ENCODE data around the gene AP1M1.
"Not testable (repeated sequence)": the region's sequence is repeated elsewhere in the genome, so short reads cannot be mapped to it uniquely, and the experiment has no call there.

AP1M1 gene

GRCh38 chr19:16260160-16260811, 62.6 kb downstream of the AP1M1 start:
- DNase-seq, result no peak

- DNase-seq, result no peak
Measured at GRCh38 chr19:16260812-16261161, 63.1 kb downstream of the AP1M1 start.

- no peak for DNase-seq
Measured at GRCh38 chr19:16261584-16262368, 64.1 kb downstream of the AP1M1 start.

- no peak for DNase-seq
Measured at GRCh38 chr19:16262618-16263017, 64.9 kb downstream of the AP1M1 start.

- no peak for DNase-seq
Measured at GRCh38 chr19:16263141-16263761, 65.5 kb downstream of the AP1M1 start.

- DNase-seq, result no peak
Measured at GRCh38 chr19:16265205-16265604, 67.5 kb downstream of the AP1M1 start.

GRCh38 chr19:16265890-16266585, 68.3 kb downstream of the AP1M1 start:
- no peak for DNase-seq

GRCh38 chr19:16266586-16266942, 68.9 kb downstream of the AP1M1 start:
- no peak for DNase-seq

- DNase-seq, result no peak
Measured at GRCh38 chr19:16268676-16269319, 71.1 kb downstream of the AP1M1 start.

- peak in 36 of 56 donors; percentile 2 to 62 (median 26) for DNase-seq
Measured at GRCh38 chr19:16272945-16273344, 75.2 kb downstream of the AP1M1 start.

GRCh38 chr19:16274447-16274846, 76.7 kb downstream of the AP1M1 start:
- no peak for DNase-seq

GRCh38 chr19:16280306-16280705, 82.6 kb downstream of the AP1M1 start:
- no peak for DNase-seq

- DNase-seq, result no peak
Measured at GRCh38 chr19:16281743-16282142, 84.0 kb downstream of the AP1M1 start.

- peak in 52 of 56 donors; percentile 8 to 80 (median 58) for DNase-seq
Measured at GRCh38 chr19:16283210-16284061, 85.7 kb downstream of the AP1M1 start.

- no peak for DNase-seq
Measured at GRCh38 chr19:16284505-16284904, 86.8 kb downstream of the AP1M1 start.

GRCh38 chr19:16285079-16285478, 87.4 kb downstream of the AP1M1 start:
- not testable (repeated sequence) for DNase-seq

- DNase-seq, result peak in 42 of 56 donors; percentile 2 to 83 (median 36)
Measured at GRCh38 chr19:16285769-16286498, 88.2 kb downstream of the AP1M1 start.

- DNase-seq, result no peak
Measured at GRCh38 chr19:16288544-16288943, 90.8 kb downstream of the AP1M1 start.

GRCh38 chr19:16289594-16289993, 91.9 kb downstream of the AP1M1 start:
- no peak for DNase-seq

GRCh38 chr19:16290692-16291091, 93.0 kb downstream of the AP1M1 start:
- DNase-seq, result no peak
